ENCODE data around the gene SLC5A11. TPM values are rescaled to one million over a fixed set of nuclear protein-coding genes. Genes with fewer than 3 reads are reported as not detected.

The SLC5A11 gene
- total RNA-seq, 1 donor from 2014 or later: not detected

DNA sequence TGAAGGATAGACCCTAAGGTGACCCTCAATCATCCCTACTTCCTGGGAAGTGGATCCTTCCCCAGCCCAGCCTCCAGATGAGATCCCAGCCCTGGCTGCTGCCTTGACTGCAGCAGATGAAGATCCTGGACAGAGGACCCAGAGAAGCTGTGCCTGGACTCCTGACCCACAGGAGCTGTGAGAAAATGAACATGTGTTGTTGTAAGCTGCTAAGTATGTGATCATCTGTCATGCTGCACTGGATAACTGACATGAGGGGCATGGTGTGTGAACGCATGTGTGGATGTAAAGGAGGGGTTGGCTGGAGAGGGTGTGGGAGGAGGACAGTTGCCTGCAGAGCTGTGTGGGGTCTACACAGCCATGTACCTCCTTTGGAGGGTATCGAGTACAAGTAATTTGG, 69.3 kb downstream of the SLC5A11 start:
- Histone ChIP-seq H3K9ac (ENCODE audit: low read depth in 1 of 3, low read length in 3 of 3) (no peak overlapping the region), H3K4me1 (ENCODE audit: control insufficient read depth in 3 of 3, insufficient read depth in 3 of 3, low read length in 3 of 3) (no peaks in the 10 kb centered on the region), H3K27me3 (ENCODE audit: control insufficient read depth in 3 of 3, insufficient read depth in 3 of 3, low read length in 3 of 3) (no peaks in the 10 kb centered on the region), H3K4me3 (ENCODE audit: low read length in 3 of 3) (no peak overlapping the region), H3K36me3 (ENCODE audit: control insufficient read depth in 3 of 3, insufficient read depth in 3 of 3, low read length in 3 of 3) (peaks cover 20 to 24% (median 21%) of the 10 kb centered on the region in 3 donors), H3K9me3 (ENCODE audit: control insufficient read depth in 3 of 3, low read length in 3 of 3) (no peaks in the 10 kb centered on the region), H3K27ac (ENCODE audit: low read depth, low read length) (no peak overlapping the region)

DNA sequence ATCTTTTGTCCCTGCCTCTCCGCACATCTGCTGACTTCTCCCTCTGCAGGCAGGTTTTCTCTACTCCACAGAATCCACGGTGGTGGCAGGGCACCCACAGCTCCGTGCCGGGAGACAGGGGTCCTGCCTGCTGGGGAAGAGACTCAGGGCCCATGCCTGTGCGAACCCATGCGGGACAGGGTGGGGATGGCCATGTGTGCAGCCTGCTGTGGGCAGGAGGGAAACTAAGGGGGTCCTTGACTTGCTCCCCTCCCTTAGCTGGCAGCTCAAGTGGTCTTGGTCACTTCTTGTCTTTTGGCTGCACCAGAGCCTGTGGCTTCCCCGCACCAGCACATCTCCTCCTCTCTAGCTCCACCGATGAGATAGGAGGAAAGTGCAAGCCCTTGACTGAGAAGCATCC, 69.8 kb downstream of the SLC5A11 start:
- Histone ChIP-seq H3K9me3 (ENCODE audit: control insufficient read depth in 3 of 3, low read length in 3 of 3) (no peaks in the 10 kb centered on the region), H3K9ac (ENCODE audit: low read depth in 1 of 3, low read length in 3 of 3) (no peak overlapping the region), H3K4me3 (ENCODE audit: low read length in 3 of 3) (no peak overlapping the region), H3K4me1 (ENCODE audit: control insufficient read depth in 3 of 3, insufficient read depth in 3 of 3, low read length in 3 of 3) (no peaks in the 10 kb centered on the region), H3K36me3 (ENCODE audit: control insufficient read depth in 3 of 3, insufficient read depth in 3 of 3, low read length in 3 of 3) (peaks cover 25 to 29% (median 26%) of the 10 kb centered on the region in 3 donors), H3K27ac (ENCODE audit: low read depth, low read length) (no peak overlapping the region), H3K27me3 (ENCODE audit: control insufficient read depth in 3 of 3, insufficient read depth in 3 of 3, low read length in 3 of 3) (no peaks in the 10 kb centered on the region)

DNA sequence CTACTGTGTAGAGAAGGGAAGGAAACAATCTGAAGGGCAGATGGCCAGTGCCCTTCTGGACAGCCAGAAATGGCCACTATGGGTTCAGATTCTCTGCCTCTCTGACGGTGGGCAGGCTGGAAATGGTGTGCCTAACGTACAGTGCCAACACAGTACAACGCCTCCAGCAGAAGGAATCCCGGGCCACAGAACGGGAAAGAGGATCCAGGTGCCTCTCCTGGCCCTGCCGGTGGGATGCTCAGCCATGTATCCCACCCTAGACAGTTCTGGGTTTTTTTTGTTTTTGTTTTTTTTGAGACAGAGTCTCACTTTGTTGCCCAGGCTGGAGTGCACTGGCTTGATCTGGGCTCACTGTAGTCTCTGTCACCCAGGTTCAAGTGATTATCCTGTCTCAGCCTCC, 71.5 kb downstream of the SLC5A11 start:
- H3K27ac ChIP-seq (ENCODE audit: low read depth, low read length): no peak overlapping the region
- no peak overlapping the region for H3K9ac ChIP-seq (ENCODE audit: low read depth in 1 of 3, low read length in 3 of 3)
- H3K9me3 ChIP-seq (ENCODE audit: control insufficient read depth in 3 of 3, low read length in 3 of 3): no peaks in the 10 kb centered on the region
- peaks cover 40 to 45% (median 42%) of the 10 kb centered on the region in 3 donors for H3K36me3 ChIP-seq (ENCODE audit: control insufficient read depth in 3 of 3, insufficient read depth in 3 of 3, low read length in 3 of 3)
- no peaks in the 10 kb centered on the region for H3K27me3 ChIP-seq (ENCODE audit: control insufficient read depth in 3 of 3, insufficient read depth in 3 of 3, low read length in 3 of 3)
- H3K4me1 ChIP-seq (ENCODE audit: control insufficient read depth in 3 of 3, insufficient read depth in 3 of 3, low read length in 3 of 3): no peaks in the 10 kb centered on the region
- H3K4me3 ChIP-seq (ENCODE audit: low read length in 3 of 3): no peak overlapping the region

DNA sequence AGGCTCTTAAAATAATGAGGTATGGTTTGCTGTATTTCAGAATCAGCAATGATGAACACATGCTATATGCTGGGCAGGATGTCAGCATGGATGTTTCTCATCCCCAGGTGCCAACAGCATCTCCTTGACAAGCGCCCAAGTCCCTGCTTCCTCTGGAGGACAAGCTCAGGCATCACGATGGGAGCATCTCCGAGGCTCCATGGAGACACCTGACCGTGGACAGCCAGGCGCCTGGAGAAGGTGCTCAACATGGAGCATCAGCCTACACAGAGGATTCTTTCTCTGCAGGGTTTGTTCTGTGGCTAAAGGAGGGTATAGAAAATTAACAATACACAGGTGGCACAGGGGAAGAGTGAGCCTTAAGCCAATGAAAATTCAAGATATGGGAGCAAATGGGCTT, 72.1 kb downstream of the SLC5A11 start:
- no peak overlapping the region for H3K4me3 ChIP-seq (ENCODE audit: low read length in 3 of 3)
- H3K27ac ChIP-seq (ENCODE audit: low read depth, low read length): no peak overlapping the region
- H3K9me3 ChIP-seq (ENCODE audit: control insufficient read depth in 3 of 3, low read length in 3 of 3): no peaks in the 10 kb centered on the region
- H3K36me3 ChIP-seq (ENCODE audit: control insufficient read depth in 3 of 3, insufficient read depth in 3 of 3, low read length in 3 of 3): peaks cover 41 to 46% (median 46%) of the 10 kb centered on the region in 3 donors
- no peak overlapping the region for H3K9ac ChIP-seq (ENCODE audit: low read depth in 1 of 3, low read length in 3 of 3)
- no peaks in the 10 kb centered on the region for H3K4me1 ChIP-seq (ENCODE audit: control insufficient read depth in 3 of 3, insufficient read depth in 3 of 3, low read length in 3 of 3)
- no peaks in the 10 kb centered on the region for H3K27me3 ChIP-seq (ENCODE audit: control insufficient read depth in 3 of 3, insufficient read depth in 3 of 3, low read length in 3 of 3)

DNA sequence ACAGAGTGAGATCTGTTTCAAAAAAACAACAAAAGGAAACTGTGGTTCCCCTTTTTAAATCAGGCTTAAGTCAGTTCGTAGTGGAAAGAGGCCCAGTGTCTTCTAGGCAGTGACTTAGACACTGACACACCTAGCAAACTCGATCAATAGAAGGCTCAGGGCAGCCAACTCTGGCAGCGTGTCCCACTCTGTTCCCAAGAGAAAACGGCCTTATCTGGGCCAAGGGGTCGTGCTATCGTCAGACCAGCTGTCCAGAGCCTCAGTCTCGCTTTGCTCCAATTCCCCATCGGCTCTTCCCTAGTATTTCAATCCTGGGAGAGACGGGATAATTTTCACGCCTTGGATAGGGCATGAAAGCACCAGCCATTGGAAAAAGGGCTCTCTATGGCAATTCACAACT, 72.9 kb downstream of the SLC5A11 start:
- peaks cover 44 to 52% (median 46%) of the 10 kb centered on the region in 3 donors for H3K36me3 ChIP-seq (ENCODE audit: control insufficient read depth in 3 of 3, insufficient read depth in 3 of 3, low read length in 3 of 3)
- H3K27me3 ChIP-seq (ENCODE audit: control insufficient read depth in 3 of 3, insufficient read depth in 3 of 3, low read length in 3 of 3): no peaks in the 10 kb centered on the region
- H3K27ac ChIP-seq (ENCODE audit: low read depth, low read length): no peak overlapping the region
- H3K4me3 ChIP-seq (ENCODE audit: low read length in 3 of 3): no peak overlapping the region
- no peaks in the 10 kb centered on the region for H3K4me1 ChIP-seq (ENCODE audit: control insufficient read depth in 3 of 3, insufficient read depth in 3 of 3, low read length in 3 of 3)
- no peaks in the 10 kb centered on the region for H3K9me3 ChIP-seq (ENCODE audit: control insufficient read depth in 3 of 3, low read length in 3 of 3)
- H3K9ac ChIP-seq (ENCODE audit: low read depth in 1 of 3, low read length in 3 of 3): no peak overlapping the region

DNA sequence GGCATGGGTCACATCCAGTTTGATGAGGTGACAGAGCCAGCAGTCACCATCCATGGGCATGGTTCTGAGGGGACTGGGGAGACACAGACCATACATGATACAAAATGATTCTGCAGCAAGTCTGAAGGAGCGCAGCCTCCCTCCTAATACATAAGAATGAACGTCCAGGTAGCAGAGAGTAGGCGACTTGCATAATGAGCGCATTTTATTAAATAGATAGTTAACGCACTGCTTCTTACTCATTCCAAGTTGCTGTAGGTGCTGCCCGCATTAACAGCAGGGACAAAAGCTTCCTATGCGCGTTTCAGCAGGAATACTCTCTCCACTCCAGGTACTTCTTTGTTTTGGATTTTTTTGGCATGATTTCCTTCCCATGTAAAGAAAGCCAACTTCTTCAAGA, 73.8 kb downstream of the SLC5A11 start:
- Histone ChIP-seq H3K27ac (ENCODE audit: low read depth, low read length) (no peak overlapping the region), H3K4me1 (ENCODE audit: control insufficient read depth in 3 of 3, insufficient read depth in 3 of 3, low read length in 3 of 3) (no peaks in the 10 kb centered on the region), H3K27me3 (ENCODE audit: control insufficient read depth in 3 of 3, insufficient read depth in 3 of 3, low read length in 3 of 3) (no peaks in the 10 kb centered on the region), H3K36me3 (ENCODE audit: control insufficient read depth in 3 of 3, insufficient read depth in 3 of 3, low read length in 3 of 3) (peaks cover 44 to 55% (median 50%) of the 10 kb centered on the region in 3 donors), H3K4me3 (ENCODE audit: low read length in 3 of 3) (no peak overlapping the region), H3K9me3 (ENCODE audit: control insufficient read depth in 3 of 3, low read length in 3 of 3) (no peaks in the 10 kb centered on the region), H3K9ac (ENCODE audit: low read depth in 1 of 3, low read length in 3 of 3) (no peak overlapping the region)

DNA sequence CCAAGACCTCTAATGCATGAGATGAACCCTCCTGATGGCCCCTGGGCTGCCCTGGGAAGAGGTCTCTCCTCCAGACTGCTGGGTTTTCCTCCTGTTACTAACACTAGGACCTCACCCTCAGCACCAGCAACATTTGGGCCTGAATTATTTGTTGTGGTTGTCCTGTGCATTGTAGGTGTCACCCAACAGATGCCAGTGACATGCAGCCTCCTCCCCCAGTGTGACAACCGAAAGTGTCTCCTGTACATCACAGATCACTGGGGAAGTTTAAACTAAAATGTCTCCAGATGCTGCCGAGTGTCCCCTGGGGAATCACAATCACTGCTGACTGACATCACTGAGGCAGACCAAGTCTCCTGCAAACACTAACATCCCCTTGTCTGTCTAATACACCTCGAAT, 74.8 kb downstream of the SLC5A11 start:
- Histone ChIP-seq H3K27ac (ENCODE audit: low read depth, low read length) (no peak overlapping the region), H3K27me3 (ENCODE audit: control insufficient read depth in 3 of 3, insufficient read depth in 3 of 3, low read length in 3 of 3) (no peaks in the 10 kb centered on the region), H3K4me3 (ENCODE audit: low read length in 3 of 3) (no peak overlapping the region), H3K9ac (ENCODE audit: low read depth in 1 of 3, low read length in 3 of 3) (no peak overlapping the region), H3K4me1 (ENCODE audit: control insufficient read depth in 3 of 3, insufficient read depth in 3 of 3, low read length in 3 of 3) (no peaks in the 10 kb centered on the region), H3K36me3 (ENCODE audit: control insufficient read depth in 3 of 3, insufficient read depth in 3 of 3, low read length in 3 of 3) (peaks cover 44 to 55% (median 50%) of the 10 kb centered on the region in 3 donors), H3K9me3 (ENCODE audit: control insufficient read depth in 3 of 3, low read length in 3 of 3) (no peaks in the 10 kb centered on the region)

DNA sequence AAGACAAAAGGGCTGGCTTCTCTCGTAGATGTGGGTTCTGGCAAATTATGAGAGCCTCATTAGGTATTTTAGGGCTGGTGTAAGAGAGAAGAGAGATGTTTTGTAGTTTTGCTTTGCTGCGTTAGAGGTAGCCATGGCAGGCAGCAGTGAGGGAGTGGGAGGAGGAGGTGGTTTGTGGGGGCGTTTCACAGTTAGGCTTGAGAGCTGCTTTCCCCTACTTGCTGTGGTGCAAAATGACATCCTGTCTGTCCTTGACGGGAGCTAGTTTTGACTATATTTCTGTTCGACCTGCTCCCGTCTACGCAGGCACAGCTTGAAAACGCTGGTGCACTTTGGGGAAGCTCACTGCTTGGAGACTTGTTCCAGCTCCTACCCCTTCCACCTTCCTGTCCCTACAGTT, 75.5 kb downstream of the SLC5A11 start:
- H3K9ac ChIP-seq (ENCODE audit: low read depth in 1 of 3, low read length in 3 of 3): no peak overlapping the region
- no peaks in the 10 kb centered on the region for H3K4me1 ChIP-seq (ENCODE audit: control insufficient read depth in 3 of 3, insufficient read depth in 3 of 3, low read length in 3 of 3)
- H3K4me3 ChIP-seq (ENCODE audit: low read length in 3 of 3): no peak overlapping the region
- peaks cover 44 to 55% (median 50%) of the 10 kb centered on the region in 3 donors for H3K36me3 ChIP-seq (ENCODE audit: control insufficient read depth in 3 of 3, insufficient read depth in 3 of 3, low read length in 3 of 3)
- H3K27ac ChIP-seq (ENCODE audit: low read depth, low read length): no peak overlapping the region
- H3K27me3 ChIP-seq (ENCODE audit: control insufficient read depth in 3 of 3, insufficient read depth in 3 of 3, low read length in 3 of 3): no peaks in the 10 kb centered on the region
- H3K9me3 ChIP-seq (ENCODE audit: control insufficient read depth in 3 of 3, low read length in 3 of 3): no peaks in the 10 kb centered on the region

DNA sequence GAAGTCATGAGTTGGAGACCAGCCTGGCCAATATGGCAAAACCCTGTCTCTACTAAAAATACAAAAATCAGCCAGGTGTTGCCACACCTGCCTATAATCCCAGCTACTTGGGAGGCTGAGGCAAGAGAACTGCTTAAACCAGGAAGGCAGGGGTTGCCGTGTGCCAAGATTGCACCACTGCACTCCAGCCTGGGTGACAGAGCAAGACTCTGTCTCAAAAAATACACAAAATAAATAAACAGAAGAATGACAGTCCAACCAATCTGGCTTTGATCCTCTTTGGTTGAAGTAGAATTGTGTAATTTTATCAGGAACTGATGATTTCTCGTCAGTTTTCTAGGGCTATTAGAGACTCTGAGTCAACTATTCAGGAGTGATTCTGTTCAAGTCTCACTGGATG, 79.4 kb downstream of the SLC5A11 start:
- Histone ChIP-seq H3K9ac (ENCODE audit: low read depth in 1 of 3, low read length in 3 of 3) (no peak overlapping the region), H3K27me3 (ENCODE audit: control insufficient read depth in 3 of 3, insufficient read depth in 3 of 3, low read length in 3 of 3) (no peaks in the 10 kb centered on the region), H3K4me1 (ENCODE audit: control insufficient read depth in 3 of 3, insufficient read depth in 3 of 3, low read length in 3 of 3) (no peaks in the 10 kb centered on the region), H3K36me3 (ENCODE audit: control insufficient read depth in 3 of 3, insufficient read depth in 3 of 3, low read length in 3 of 3) (peaks cover 28 to 48% (median 46%) of the 10 kb centered on the region in 3 donors), H3K4me3 (ENCODE audit: low read length in 3 of 3) (no peak overlapping the region), H3K27ac (ENCODE audit: low read depth, low read length) (no peak overlapping the region), H3K9me3 (ENCODE audit: control insufficient read depth in 3 of 3, low read length in 3 of 3) (no peaks in the 10 kb centered on the region)

DNA sequence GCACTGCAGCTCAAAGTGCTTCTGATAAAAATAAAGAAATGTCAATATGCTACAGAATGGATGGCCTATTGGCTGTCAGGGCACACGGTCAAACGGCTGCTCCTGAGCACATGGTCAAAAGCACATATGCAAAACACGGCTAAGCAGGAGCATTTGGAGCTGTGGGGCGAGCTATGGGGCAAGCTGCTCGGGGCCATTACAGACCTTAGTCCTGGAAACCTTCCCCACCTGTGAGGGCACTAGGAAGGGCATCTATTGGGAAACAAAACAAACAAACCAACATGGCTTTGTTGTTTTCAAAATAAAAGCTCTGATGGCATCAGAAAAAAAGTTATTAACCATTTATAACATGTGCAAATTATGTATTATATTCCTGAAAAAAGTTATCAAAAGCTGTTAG, 83.6 kb downstream of the SLC5A11 start:
- Histone ChIP-seq H3K27ac (ENCODE audit: low read depth, low read length) (no peak overlapping the region), H3K27me3 (ENCODE audit: control insufficient read depth in 3 of 3, insufficient read depth in 3 of 3, low read length in 3 of 3) (no peaks in the 10 kb centered on the region), H3K4me1 (ENCODE audit: control insufficient read depth in 3 of 3, insufficient read depth in 3 of 3, low read length in 3 of 3) (no peaks in the 10 kb centered on the region), H3K9ac (ENCODE audit: low read depth in 1 of 3, low read length in 3 of 3) (no peak overlapping the region), H3K4me3 (ENCODE audit: low read length in 3 of 3) (no peak overlapping the region), H3K36me3 (ENCODE audit: control insufficient read depth in 3 of 3, insufficient read depth in 3 of 3, low read length in 3 of 3) (peaks cover 32 to 56% (median 48%) of the 10 kb centered on the region in 3 donors), H3K9me3 (ENCODE audit: control insufficient read depth in 3 of 3, low read length in 3 of 3) (no peaks in the 10 kb centered on the region)

DNA sequence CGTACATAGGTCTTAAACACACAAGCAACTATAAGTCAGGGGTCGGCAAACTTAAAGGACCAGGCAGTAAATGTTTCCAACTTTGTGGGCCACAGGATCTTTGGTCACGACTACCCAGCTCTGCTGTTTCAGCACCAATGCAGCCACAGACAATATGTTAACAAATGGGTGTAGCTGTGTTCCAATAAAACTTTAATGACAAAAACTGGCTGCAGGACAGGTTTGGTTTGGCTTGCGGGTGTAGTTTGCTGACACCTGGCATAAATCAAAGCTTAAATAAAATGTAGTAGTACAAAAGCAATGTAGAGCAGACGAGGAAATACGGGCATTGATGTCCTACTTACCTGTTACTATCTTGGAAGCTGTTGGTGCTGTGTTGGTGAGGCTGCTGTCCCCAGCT, 84.7 kb downstream of the SLC5A11 start:
- no peak overlapping the region for H3K4me3 ChIP-seq (ENCODE audit: low read length in 3 of 3)
- H3K9me3 ChIP-seq (ENCODE audit: control insufficient read depth in 3 of 3, low read length in 3 of 3): no peaks in the 10 kb centered on the region
- no peak overlapping the region for H3K27ac ChIP-seq (ENCODE audit: low read depth, low read length)
- no peaks in the 10 kb centered on the region for H3K4me1 ChIP-seq (ENCODE audit: control insufficient read depth in 3 of 3, insufficient read depth in 3 of 3, low read length in 3 of 3)
- H3K36me3 ChIP-seq (ENCODE audit: control insufficient read depth in 3 of 3, insufficient read depth in 3 of 3, low read length in 3 of 3): peaks cover 40 to 66% (median 57%) of the 10 kb centered on the region in 3 donors
- no peak overlapping the region for H3K9ac ChIP-seq (ENCODE audit: low read depth in 1 of 3, low read length in 3 of 3)
- H3K27me3 ChIP-seq (ENCODE audit: control insufficient read depth in 3 of 3, insufficient read depth in 3 of 3, low read length in 3 of 3): no peaks in the 10 kb centered on the region
